Ishikawa (cell line): ENCODE data around the gene CD47.

Experiments
- CEBPB ChIP-seq: IDR thresholded peaks from 2 replicates; pipeline ENCODE4 v1.6.1; 2012
- CREB1 ChIP-seq: IDR thresholded peaks from 2 replicates; pipeline ENCODE4 v1.6.1; 2012; ENCODE audit warnings: low read depth
- EGR1 ChIP-seq: IDR thresholded peaks from 2 replicates; pipeline ENCODE4 v1.6.1; 2012
- EP300 ChIP-seq: IDR thresholded peaks from 2 replicates; pipeline ENCODE4 v1.6.1; 2012; ENCODE audit warnings: borderline replicate concordance
- FOXM1 ChIP-seq: IDR thresholded peaks from 2 replicates; pipeline ENCODE4 v1.6.1; 2012; ENCODE audit warnings: low read depth, borderline replicate concordance
- NFIC ChIP-seq: IDR thresholded peaks from 2 replicates; pipeline ENCODE4 v1.6.1; 2012
- RAD21 ChIP-seq: IDR thresholded peaks from 2 replicates; pipeline ENCODE4 v1.6.1; 2012; ENCODE audit warnings: low read depth
- TAF1 ChIP-seq: IDR thresholded peaks from 2 replicates; pipeline ENCODE4 v1.6.1; 2012; ENCODE audit warnings: low read depth, mild to moderate bottlenecking
- TCF12 ChIP-seq: IDR thresholded peaks from 2 replicates; pipeline ENCODE4 v1.6.1; 2012; ENCODE audit warnings: low read depth
- TEAD4 ChIP-seq: IDR thresholded peaks from 2 replicates; pipeline ENCODE4 v1.6.1; 2012
- YY1 ChIP-seq: IDR thresholded peaks from 2 replicates; pipeline ENCODE4 v1.6.1; 2012; ENCODE audit warnings: low read depth
- ZBTB7A ChIP-seq: IDR thresholded peaks from 2 replicates; pipeline ENCODE4 v1.6.1; 2012; ENCODE audit warnings: low read depth
- TF ChIP-seq, protein P1 (sequence below): IDR thresholded peaks from 2 replicates; pipeline ENCODE4 v1.6.1; 2012
- TF ChIP-seq, protein P2 (sequence below): IDR thresholded peaks from 2 replicates; pipeline ENCODE4 v1.6.1; 2012
- TF ChIP-seq, protein P3 (sequence below): IDR thresholded peaks from 2 replicates; pipeline ENCODE4 v1.6.1; 2012; ENCODE audit warnings: low read depth, mild to moderate bottlenecking

CD47 gene

DNA sequence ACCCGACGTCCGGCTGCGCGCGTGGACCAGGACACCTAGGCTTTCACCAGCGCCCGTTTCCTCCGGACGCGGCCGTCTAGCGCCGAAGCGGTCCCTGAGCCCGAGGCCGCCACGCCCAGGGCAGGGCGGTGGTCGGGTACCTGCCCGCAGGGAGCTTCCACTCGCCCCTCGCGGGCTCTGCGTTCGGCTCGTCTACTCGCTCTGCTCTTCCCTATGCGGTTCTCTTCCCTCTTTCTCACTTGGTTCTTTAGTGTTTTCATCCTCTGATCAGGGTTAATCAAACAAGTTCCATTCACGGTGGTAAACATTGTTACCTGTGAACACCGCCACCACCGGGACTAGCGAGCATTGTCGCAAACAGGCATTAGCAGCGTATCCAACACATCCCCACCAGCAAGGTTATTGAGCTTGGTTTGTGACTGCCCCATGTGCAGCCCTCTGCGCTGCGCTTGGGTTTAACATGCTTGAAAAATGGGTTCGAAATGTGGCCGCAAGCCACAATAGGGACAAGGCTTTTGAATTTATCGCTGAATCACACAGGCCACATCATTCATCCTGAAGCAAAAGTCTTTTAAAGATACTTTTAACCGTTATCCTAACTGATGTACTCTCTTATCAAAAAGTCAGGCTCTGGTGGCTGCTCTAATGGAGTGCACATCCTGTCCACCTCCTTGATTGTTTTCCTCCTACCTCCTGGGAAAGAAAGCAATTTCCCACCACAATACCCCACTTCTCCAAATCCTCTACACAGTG lies 843 bp upstream of the CD47 start:
- TF ChIP-seq YY1 (no peak), CEBPB (no peak), EGR1 (no peak), NFIC (no peak), TEAD4 (no peak), TAF1 (no peak), TCF12 (no peak), RAD21 (no peak), FOXM1 (no peak), EP300 (no peak), CREB1 (no peak), ZBTB7A (no peak)
- TF ChIP-seq, protein P1, sequence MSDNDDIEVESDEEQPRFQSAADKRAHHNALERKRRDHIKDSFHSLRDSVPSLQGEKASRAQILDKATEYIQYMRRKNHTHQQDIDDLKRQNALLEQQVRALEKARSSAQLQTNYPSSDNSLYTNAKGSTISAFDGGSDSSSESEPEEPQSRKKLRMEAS = no peak
- TF ChIP-seq, protein P2, sequence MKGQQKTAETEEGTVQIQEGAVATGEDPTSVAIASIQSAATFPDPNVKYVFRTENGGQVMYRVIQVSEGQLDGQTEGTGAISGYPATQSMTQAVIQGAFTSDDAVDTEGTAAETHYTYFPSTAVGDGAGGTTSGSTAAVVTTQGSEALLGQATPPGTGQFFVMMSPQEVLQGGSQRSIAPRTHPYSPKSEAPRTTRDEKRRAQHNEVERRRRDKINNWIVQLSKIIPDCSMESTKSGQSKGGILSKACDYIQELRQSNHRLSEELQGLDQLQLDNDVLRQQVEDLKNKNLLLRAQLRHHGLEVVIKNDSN = no peak
- TF ChIP-seq, protein P3, sequence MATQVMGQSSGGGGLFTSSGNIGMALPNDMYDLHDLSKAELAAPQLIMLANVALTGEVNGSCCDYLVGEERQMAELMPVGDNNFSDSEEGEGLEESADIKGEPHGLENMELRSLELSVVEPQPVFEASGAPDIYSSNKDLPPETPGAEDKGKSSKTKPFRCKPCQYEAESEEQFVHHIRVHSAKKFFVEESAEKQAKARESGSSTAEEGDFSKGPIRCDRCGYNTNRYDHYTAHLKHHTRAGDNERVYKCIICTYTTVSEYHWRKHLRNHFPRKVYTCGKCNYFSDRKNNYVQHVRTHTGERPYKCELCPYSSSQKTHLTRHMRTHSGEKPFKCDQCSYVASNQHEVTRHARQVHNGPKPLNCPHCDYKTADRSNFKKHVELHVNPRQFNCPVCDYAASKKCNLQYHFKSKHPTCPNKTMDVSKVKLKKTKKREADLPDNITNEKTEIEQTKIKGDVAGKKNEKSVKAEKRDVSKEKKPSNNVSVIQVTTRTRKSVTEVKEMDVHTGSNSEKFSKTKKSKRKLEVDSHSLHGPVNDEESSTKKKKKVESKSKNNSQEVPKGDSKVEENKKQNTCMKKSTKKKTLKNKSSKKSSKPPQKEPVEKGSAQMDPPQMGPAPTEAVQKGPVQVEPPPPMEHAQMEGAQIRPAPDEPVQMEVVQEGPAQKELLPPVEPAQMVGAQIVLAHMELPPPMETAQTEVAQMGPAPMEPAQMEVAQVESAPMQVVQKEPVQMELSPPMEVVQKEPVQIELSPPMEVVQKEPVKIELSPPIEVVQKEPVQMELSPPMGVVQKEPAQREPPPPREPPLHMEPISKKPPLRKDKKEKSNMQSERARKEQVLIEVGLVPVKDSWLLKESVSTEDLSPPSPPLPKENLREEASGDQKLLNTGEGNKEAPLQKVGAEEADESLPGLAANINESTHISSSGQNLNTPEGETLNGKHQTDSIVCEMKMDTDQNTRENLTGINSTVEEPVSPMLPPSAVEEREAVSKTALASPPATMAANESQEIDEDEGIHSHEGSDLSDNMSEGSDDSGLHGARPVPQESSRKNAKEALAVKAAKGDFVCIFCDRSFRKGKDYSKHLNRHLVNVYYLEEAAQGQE = no peak

DNA sequence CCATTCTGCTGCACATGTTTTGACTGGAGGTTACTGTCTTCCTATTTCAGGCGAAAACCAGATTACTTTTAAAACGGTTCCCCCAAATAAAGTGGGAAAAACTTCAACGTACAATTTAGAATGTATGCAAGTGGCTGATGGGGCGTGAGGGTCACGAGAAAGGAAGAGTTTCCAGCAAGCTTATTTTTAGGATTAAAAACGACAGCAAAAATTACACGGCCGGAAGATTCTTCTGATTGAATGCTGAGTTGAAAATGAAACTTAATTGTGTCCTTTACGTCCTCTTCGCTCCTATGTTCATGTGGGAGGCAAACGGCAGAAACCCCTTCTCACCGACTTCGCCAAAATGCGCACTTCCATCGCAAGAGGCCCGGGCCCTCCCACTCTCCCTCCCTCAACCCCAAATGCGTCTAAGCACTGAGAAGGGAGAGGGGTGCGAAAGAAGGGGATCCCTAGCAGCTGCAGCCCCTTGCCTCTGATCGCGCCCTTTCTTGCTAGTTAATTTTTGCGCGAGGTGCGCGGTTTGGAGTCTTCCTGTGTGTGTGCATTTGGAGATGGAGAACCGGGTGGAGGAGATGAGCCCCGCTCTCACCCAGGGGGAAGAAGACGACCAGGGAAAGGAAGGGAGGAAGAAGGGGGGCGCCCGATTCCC lies 656 bp downstream of the CD47 start:
- TF ChIP-seq TAF1 = no peak
- 0 out of 2 replicates have a peak, but pooled peaks have one; percentile 15 for TF ChIP-seq ZBTB7A
- TF ChIP-seq FOXM1 = no peak
- no peak for TF ChIP-seq EGR1

DNA sequence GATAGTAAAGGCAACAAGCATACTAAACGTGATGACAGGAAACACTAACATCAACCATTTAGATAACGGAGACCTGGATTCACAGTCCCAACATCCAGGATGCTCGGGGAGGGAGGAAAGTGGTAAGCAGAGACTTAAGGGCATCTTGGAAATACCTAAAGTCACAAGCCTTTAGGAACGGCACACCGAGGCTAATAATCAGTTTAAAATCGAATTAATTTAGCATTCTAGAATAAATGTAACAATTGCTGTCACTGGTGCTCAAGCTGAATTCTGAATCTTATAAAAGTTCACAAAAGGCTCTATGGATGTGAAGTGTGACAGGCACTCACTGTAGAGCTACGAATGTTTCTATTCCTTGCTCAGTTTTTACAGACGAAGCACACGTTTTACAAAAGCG lies 1.3 kb downstream of the CD47 start:
- TF ChIP-seq TCF12 (no peak), FOXM1 (no peak), YY1 (no peak), EP300 (no peak), CREB1 (no peak), NFIC (no peak), RAD21 (no peak), CEBPB (no peak), EGR1 (no peak), ZBTB7A (no peak), TEAD4 (no peak)
- TF ChIP-seq, protein P3 = no peak
- TF ChIP-seq, protein P1 = no peak
- TF ChIP-seq, protein P2 = no peak

DNA sequence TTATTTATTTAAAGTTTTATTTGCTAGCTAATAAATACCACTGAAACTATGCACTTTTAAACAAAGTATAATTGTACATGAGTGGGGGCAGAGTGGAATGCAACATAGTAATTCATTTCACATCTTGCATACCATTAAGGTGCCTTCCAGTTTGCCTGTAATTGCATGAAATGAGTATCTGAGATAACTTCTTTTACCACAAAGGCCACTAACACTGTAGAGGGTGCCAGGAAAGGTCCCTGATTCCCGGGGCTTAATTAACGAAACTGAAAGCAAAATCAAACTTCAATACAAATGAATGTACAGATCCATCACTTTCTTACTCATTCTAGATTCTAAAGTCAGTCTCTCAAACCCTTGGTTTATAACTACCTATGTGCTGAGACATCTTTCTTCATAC lies 2.1 kb downstream of the CD47 start:
- TF ChIP-seq, protein P3 = no peak
- no peak for TF ChIP-seq FOXM1
- no peak for TF ChIP-seq TAF1
- no peak for TF ChIP-seq EP300
- TF ChIP-seq, protein P2 = no peak
- no peak for TF ChIP-seq EGR1
- no peak for TF ChIP-seq TEAD4
- TF ChIP-seq TCF12 = no peak
- TF ChIP-seq NFIC = no peak
